ENCODE data around the gene CASQ1.

DNA sequence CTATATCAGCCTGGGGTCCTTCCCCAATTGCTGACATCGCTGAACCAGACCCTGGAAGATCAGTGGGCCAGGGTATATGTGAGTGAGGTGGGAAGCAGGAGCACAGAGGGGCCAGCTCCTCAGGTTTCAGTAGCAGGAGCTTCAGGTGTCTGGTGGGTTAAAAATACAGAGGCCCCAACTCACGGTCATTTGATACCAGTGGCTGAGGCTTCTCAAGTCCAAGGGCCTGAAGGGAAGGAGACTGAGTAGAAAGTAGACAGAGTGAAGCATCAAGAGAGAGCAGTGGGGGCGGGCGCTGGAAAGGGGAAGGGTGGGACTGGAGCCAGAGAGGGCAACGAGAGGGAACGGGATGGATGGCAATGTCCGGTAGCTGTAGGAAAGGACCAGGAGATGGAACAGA is 2.0 kb upstream of the CASQ1 start:
- TF ChIP-seq POLR2AphosphoS5 (IDR thresholded peaks at IDR 0.05; ENCODE audit: insufficient read depth, low read depth, low read length) (no peak), POLR2A (IDR thresholded peaks at IDR 0.05; ENCODE audit: low read depth, low read length) (no peak), JUN (IDR thresholded peaks at IDR 0.05; ENCODE audit: borderline replicate concordance, insufficient read depth, insufficient read length, low read depth) (no peak), EZH2 (IDR thresholded peaks at IDR 0.05; ENCODE audit: borderline replicate concordance, low read depth, low read length, severe bottlenecking) (no peak)
- TF ChIP-seq, protein P1, sequence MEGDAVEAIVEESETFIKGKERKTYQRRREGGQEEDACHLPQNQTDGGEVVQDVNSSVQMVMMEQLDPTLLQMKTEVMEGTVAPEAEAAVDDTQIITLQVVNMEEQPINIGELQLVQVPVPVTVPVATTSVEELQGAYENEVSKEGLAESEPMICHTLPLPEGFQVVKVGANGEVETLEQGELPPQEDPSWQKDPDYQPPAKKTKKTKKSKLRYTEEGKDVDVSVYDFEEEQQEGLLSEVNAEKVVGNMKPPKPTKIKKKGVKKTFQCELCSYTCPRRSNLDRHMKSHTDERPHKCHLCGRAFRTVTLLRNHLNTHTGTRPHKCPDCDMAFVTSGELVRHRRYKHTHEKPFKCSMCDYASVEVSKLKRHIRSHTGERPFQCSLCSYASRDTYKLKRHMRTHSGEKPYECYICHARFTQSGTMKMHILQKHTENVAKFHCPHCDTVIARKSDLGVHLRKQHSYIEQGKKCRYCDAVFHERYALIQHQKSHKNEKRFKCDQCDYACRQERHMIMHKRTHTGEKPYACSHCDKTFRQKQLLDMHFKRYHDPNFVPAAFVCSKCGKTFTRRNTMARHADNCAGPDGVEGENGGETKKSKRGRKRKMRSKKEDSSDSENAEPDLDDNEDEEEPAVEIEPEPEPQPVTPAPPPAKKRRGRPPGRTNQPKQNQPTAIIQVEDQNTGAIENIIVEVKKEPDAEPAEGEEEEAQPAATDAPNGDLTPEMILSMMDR (IDR thresholded peaks at IDR 0.05; ENCODE audit: extremely low read depth in 1 of 2, insufficient read depth in 1 of 2, low read depth in 1 of 2, low read length in 2 of 2) = no peak
- TF ChIP-seq, protein P2, sequence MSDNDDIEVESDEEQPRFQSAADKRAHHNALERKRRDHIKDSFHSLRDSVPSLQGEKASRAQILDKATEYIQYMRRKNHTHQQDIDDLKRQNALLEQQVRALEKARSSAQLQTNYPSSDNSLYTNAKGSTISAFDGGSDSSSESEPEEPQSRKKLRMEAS (IDR thresholded peaks at IDR 0.05; ENCODE audit: insufficient read depth, insufficient read length) = no peak
